Measurements from ENCODE around the gene PEPD.

- no peak for TF ChIP-seq CTCF (IDR thresholded peaks at IDR 0.05)
- TF ChIP-seq POLR2A (IDR thresholded peaks at IDR 0.05): no peak
These were observed 93.6 kb downstream of the PEPD start for GRCh38 chr19:33427801-33428626.
